CD8-positive, alpha-beta memory T cell (primary cell): ENCODE data around the gene PLEKHA4. TPM values are rescaled to one million over a fixed set of nuclear protein-coding genes. Genes with fewer than 3 reads are reported as not detected.

ENCODE experiments used
- CTCF ChIA-PET: fragments of 350-600 bp; sonication (Branson Sonifier 250); formaldehyde crosslinking; loops from one replicate; lab custom pipeline; 2021; ENCODE audit warnings: antibody characterized with exemption; lab: Charles Lee
- POLR2A ChIA-PET: fragments of 350-600 bp; sonication (Branson Sonifier 250); formaldehyde crosslinking; loops from one replicate; lab custom pipeline; 2021; ENCODE audit warnings: antibody characterized with exemption; lab: Charles Lee
- DNase-seq, 5 donors: peaks; one replicate each; pipeline versions ENCODE4 v3.0.0 to v3.0.0-alpha.2; 2020 to 2022; ENCODE audit warnings: mixed read lengths in 1 of 5
- H3K27ac ChIP-seq: one replicate; pipeline ENCODE4 v1.7.0; 2013; ENCODE audit warnings: low read depth, mild to moderate bottlenecking, low read length, moderate library complexity
- H3K27me3 ChIP-seq: 2 replicates; pipeline ENCODE4 v1.7.0; 2013; ENCODE audit warnings: low read length, mild to moderate bottlenecking; ENCODE audit not compliant: insufficient read depth, poor library complexity, severe bottlenecking
- H3K36me3 ChIP-seq: 2 replicates; pipeline ENCODE4 v1.7.0; 2013; ENCODE audit warnings: mild to moderate bottlenecking, low read length, moderate library complexity; ENCODE audit not compliant: insufficient read depth
- H3K4me1 ChIP-seq: 2 replicates; pipeline ENCODE4 v1.7.0; 2013; ENCODE audit warnings: mild to moderate bottlenecking, low read length, moderate library complexity; ENCODE audit not compliant: insufficient read depth
- H3K4me3 ChIP-seq: 2 replicates; pipeline ENCODE4 v1.7.0; 2013; ENCODE audit warnings: mild to moderate bottlenecking, low read length
- H3K9me3 ChIP-seq: 2 replicates; pipeline ENCODE4 v1.7.0; 2013; ENCODE audit warnings: mild to moderate bottlenecking, low read length
- H3K27ac Mint-ChIP-seq, 8 donors: one replicate each; pipeline ENCODE4 v1.8.0; 2020 to 2021; ENCODE audit warnings: mixed read lengths in 8 of 8, mild to moderate bottlenecking in 6 of 8, inconsistent platforms in 3 of 8, moderate library complexity in 3 of 8
- H3K27me3 Mint-ChIP-seq, 2 donors: one replicate each; pipeline ENCODE4 v1.8.0; 2020 to 2021; ENCODE audit warnings: mixed read lengths in 2 of 2, mild to moderate bottlenecking in 1 of 2, moderate library complexity in 1 of 2
- H3K36me3 Mint-ChIP-seq, 3 donors: one replicate each; pipeline ENCODE4 v1.8.0; 2020 to 2021; ENCODE audit warnings: mixed read lengths in 3 of 3, inconsistent platforms in 1 of 3, mild to moderate bottlenecking in 1 of 3
- H3K4me1 Mint-ChIP-seq, 3 donors: one replicate each; pipeline ENCODE4 v1.8.0; 2020 to 2021; ENCODE audit warnings: mixed read lengths in 3 of 3, inconsistent platforms in 1 of 3, mild to moderate bottlenecking in 1 of 3
- H3K4me3 Mint-ChIP-seq, 7 donors: one replicate each; pipeline ENCODE4 v1.8.0; 2020 to 2021; ENCODE audit warnings: mixed read lengths in 7 of 7, mild to moderate bottlenecking in 6 of 7, moderate library complexity in 4 of 7, inconsistent platforms in 2 of 7
- H3K9me3 Mint-ChIP-seq, 5 donors: one replicate each; pipeline ENCODE4 v1.8.0; 2020 to 2022; ENCODE audit warnings: mixed read lengths in 5 of 5, mild to moderate bottlenecking in 3 of 5, moderate library complexity in 2 of 5, inconsistent platforms in 1 of 5
- polyA plus RNA-seq: library from polyadenylated mRNA; unstranded; fragments of 300-500 nt; fragmentation: Illumina TruSeq; gene quantifications from one replicate; pipeline ENCODE4 v1.2.3, GENCODE V29; 2021
- total RNA-seq, 2 experiments: library from RNA; stranded (reverse); gene quantifications; one replicate each; pipeline ENCODE4 v1.2.3, GENCODE V29; 2021

The PLEKHA4 gene
- total and polyA plus RNA-seq, 3 experiments from 2014 or later: 2.5 to 4.1 (median 2.7) TPM

DNA sequence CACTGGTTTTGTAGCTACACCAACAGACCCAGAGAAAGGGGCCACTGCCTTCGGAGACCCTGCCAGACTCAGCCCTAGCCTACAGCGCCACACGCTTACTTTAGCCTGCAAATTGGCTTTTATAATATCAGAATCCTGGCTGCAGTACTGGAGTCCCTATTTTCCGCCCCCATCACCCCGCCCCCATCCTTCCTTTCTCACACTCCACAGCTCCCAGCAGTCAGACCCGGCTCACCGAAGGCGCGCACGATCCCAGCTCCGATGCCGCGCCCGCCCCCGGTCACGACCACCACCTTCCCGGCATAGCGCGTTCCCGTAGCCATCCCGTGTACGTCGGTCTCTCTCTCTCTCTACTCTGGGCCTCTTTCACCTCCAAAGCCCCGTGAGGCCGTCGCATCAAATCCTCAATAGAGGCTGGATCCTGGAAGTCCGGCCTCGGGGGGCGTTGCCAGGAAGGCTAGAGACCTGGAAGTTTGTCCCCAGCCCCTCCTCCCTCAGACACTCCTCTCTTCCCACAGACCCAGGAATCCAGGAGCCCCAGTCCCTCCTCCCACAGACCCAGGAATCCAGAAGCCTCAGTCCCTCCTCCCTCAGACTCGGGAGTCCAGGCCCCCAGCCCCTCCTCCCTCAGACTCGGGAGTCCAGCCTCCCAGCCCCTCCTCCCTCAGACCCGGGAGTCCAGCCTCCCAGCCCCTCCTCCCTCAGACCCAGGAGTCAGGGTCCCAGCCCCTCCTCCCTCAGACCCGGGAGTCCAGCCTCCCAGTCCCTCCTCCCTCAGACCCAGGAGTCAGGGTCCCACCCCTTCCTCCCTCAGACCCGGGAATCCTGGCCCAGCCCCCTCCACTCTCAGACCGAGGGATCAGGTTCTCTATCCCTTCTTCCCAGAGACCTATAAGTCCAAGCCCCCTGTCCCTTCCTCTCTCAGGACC, 32.1 kb downstream of the PLEKHA4 start, which contains the start of gene HSD17B14:
Gene HSD17B14, minus strand, starts transcription at position 403 of the 929 bp plus-strand sequence. Its CDS starts 80 bp downstream, at position 323.
- ChIA-PET CTCF (interaction anchor here (0.7 to 2.2 kb wide), 17 partner anchors 9 to 191 kb away, joined by 3 to 27 read pairs (median 3); partner anchors contain the start of genes BCAT2, CA11, GYS1 and RUVBL2), POLR2A (interaction anchor here (0.6 to 1.2 kb wide), 2 partner anchors 191 to 883 kb away, joined by 3 to 5 read pairs; no protein-coding TSS in a partner anchor)
- no peaks in the 10 kb centered on the region for H3K9me3 ChIP-seq
- Mint-ChIP-seq H3K4me3 (peak within 1 kb of the TSS; percentile 76 to 90 (median 83)), H3K4me1 (peaks cover 17 to 23% (median 23%) of the 10 kb centered on the region in 3 donors), H3K9me3 (no peaks in the 10 kb centered on the region), H3K27me3 (peaks cover 11 to 17% of the 10 kb centered on the region in 2 donors), H3K27ac (peak within 1 kb of the TSS in 7 of 8 donors; percentile 28 to 95 (median 87)), H3K36me3 (no peaks in the 10 kb centered on the region)
- no peaks in the 10 kb centered on the region for H3K36me3 ChIP-seq
- H3K4me1 ChIP-seq: peaks cover 23% of the 10 kb centered on the region
- H3K4me3 ChIP-seq: peak within 1 kb of the TSS; percentile 66
- peak within 1 kb of the TSS; percentile 53 for H3K27ac ChIP-seq
- DNase-seq: no peak
- peaks cover 8% of the 10 kb centered on the region for H3K27me3 ChIP-seq

DNA sequence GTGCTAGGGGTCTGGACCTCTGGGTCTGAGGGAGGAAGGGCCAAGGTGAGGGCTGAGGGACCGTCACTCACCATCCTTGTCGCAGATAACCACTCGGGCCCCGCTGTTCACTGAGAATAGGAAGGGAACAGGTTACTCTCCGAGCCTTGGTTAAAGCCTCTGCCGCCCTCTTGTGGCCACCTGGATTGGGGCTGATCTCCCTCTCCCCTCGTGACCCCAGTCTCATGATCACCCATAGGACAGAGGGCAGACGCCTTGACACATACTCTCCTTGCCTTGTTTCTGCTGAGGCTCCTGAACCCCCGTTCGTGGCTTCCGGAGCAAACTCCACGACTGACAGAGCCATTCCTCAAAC, 32.7 kb downstream of the PLEKHA4 start:
- H3K27ac ChIP-seq: peak overlapping the region; percentile 53
- H3K27me3 Mint-ChIP-seq: peaks cover 11 to 17% of the 10 kb centered on the region in 2 donors
- H3K9me3 Mint-ChIP-seq: no peaks in the 10 kb centered on the region

DNA sequence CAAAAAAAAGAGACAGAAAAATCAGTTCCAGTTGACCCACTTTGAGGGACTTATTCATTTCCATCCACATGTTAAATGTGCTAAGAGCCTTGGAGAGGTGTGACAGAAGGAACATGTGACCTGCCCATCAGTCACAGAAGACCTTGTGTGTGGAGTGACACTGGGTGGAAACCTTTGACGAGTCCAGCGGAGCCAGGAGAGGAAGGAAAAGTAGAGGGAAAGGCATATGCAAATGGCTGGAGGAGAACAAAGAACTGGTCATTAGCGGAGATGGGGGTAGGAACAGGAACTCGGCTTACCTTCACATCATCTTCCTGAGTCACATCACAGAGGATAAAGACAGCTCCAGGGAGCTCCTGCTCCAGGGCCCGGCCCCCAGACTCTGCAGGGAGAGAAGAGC, 34.4 kb downstream of the PLEKHA4 start:
- Histone ChIP-seq H3K27ac (no peak overlapping the region), H3K9me3 (no peaks in the 10 kb centered on the region), H3K4me1 (peaks cover 23% of the 10 kb centered on the region), H3K36me3 (no peaks in the 10 kb centered on the region), H3K27me3 (peaks cover 8% of the 10 kb centered on the region), H3K4me3 (no peak overlapping the region)
- H3K4me1 Mint-ChIP-seq: peaks cover 17 to 23% (median 23%) of the 10 kb centered on the region in 3 donors
- peak overlapping the region in 1 of 8 donors; percentile 86 for H3K27ac Mint-ChIP-seq
- no peak for DNase-seq
- H3K27me3 Mint-ChIP-seq: peaks cover 11 to 17% of the 10 kb centered on the region in 2 donors
- CTCF ChIA-PET: interaction anchor here (1.2 to 2.4 kb wide), 5 partner anchors 8 to 46 kb away, joined by 3 to 12 read pairs (median 5); no protein-coding TSS in a partner anchor
- no peaks in the 10 kb centered on the region for H3K9me3 Mint-ChIP-seq
- POLR2A ChIA-PET: no interaction called here
- peak overlapping the region in 2 of 7 donors; percentile 13 to 84 for H3K4me3 Mint-ChIP-seq
- no peaks in the 10 kb centered on the region for H3K36me3 Mint-ChIP-seq

More for the DNA sequence above, 32.7 kb downstream of the PLEKHA4 start:
- H3K4me3 ChIP-seq: peak overlapping the region; percentile 66
- peaks cover 17 to 23% (median 23%) of the 10 kb centered on the region in 3 donors for H3K4me1 Mint-ChIP-seq
- H3K36me3 Mint-ChIP-seq: no peaks in the 10 kb centered on the region
- H3K27me3 ChIP-seq: peaks cover 8% of the 10 kb centered on the region
- no peaks in the 10 kb centered on the region for H3K9me3 ChIP-seq
- peak overlapping the region in 6 of 8 donors; percentile 28 to 95 (median 88) for H3K27ac Mint-ChIP-seq
- POLR2A ChIA-PET: interaction anchor here (0.6 kb wide), 1 partner anchor 884 kb away, joined by 5 read pairs; no protein-coding TSS in a partner anchor
- no peaks in the 10 kb centered on the region for H3K36me3 ChIP-seq
- CTCF ChIA-PET: interaction anchor here (0.7 to 2.2 kb wide), 15 partner anchors 9 to 190 kb away, joined by 3 to 27 read pairs (median 3); partner anchors contain the start of genes BCAT2, CA11, GYS1 and RUVBL2
- peaks cover 23% of the 10 kb centered on the region for H3K4me1 ChIP-seq
- peak; percentile 83 to 93 (median 88) for DNase-seq
- peak overlapping the region; percentile 76 to 90 (median 83) for H3K4me3 Mint-ChIP-seq

DNA sequence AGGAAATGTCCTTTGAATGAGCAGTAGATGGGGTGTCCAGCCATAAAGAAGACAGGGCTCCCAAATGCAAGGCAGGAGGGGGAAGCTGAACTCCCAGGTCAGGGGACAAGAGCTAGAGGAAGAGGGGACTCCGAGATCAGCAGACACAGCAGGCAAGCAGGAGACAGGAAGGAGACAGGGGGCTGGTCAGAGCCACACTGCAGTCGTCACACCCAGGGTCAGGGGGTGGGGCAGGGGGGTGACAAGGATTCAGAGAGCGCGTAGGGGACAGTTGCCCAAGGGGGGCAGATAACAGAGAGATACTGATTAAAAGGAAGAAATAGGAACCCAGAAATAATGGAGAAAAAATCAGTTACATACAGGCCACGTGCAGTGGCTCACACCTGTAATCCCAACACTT, 35.4 kb downstream of the PLEKHA4 start:
- POLR2A ChIA-PET: no interaction called here

DNA sequence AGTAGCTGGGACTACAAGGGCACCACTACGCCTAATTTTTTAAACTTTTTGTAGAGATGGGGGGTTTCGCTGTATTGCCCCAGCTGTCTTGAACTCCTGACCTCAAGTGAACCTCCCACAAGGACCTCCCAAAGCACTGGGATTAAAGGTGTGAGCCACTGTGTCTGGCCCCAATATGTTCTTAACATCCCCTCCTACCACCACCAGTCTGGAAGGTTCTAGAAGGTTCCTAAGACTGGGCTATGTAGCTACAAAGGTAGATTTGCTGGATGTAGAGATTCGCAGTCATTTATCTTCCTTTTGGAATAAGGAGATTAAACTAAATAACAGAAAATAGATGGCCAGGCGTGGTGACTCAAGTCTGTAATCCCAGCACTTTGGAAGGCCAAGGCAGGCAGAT, 37.5 kb downstream of the PLEKHA4 start:
- Mint-ChIP-seq H3K9me3 (no peaks in the 10 kb centered on the region), H3K4me1 (peaks cover 5 to 8% (median 6%) of the 10 kb centered on the region in 3 donors), H3K27me3 (peaks cover 6 to 11% of the 10 kb centered on the region in 2 donors), H3K4me3 (no peak overlapping the region), H3K27ac (peak overlapping the region in 1 of 8 donors; percentile 36), H3K36me3 (no peaks in the 10 kb centered on the region)
- no peaks in the 10 kb centered on the region for H3K27me3 ChIP-seq
- ChIA-PET CTCF (interaction anchor here (1.5 to 3.8 kb wide), 3 partner anchors 12 to 42 kb away, joined by 6 to 10 read pairs (median 6); no protein-coding TSS in a partner anchor), POLR2A (no interaction called here)
- peaks cover 8% of the 10 kb centered on the region for H3K4me1 ChIP-seq
- no peaks in the 10 kb centered on the region for H3K36me3 ChIP-seq
- H3K9me3 ChIP-seq: no peaks in the 10 kb centered on the region
- no peak overlapping the region for H3K27ac ChIP-seq
- no peak for DNase-seq
- H3K4me3 ChIP-seq: no peak overlapping the region

More for the DNA sequence above, 35.4 kb downstream of the PLEKHA4 start:
- H3K4me3 ChIP-seq: no peak overlapping the region
- H3K27ac Mint-ChIP-seq: no peak overlapping the region
- H3K36me3 ChIP-seq: no peaks in the 10 kb centered on the region
- DNase-seq: no peak
- H3K27me3 ChIP-seq: peaks cover 8% of the 10 kb centered on the region
- H3K9me3 Mint-ChIP-seq: no peaks in the 10 kb centered on the region
- no peaks in the 10 kb centered on the region for H3K9me3 ChIP-seq
- peaks cover 23% of the 10 kb centered on the region for H3K4me1 ChIP-seq
- H3K4me1 Mint-ChIP-seq: peaks cover 17 to 21% (median 20%) of the 10 kb centered on the region in 3 donors
- no peaks in the 10 kb centered on the region for H3K36me3 Mint-ChIP-seq
- CTCF ChIA-PET: interaction anchor here (1.0 to 2.4 kb wide), 6 partner anchors 9 to 45 kb away, joined by 3 to 12 read pairs (median 4); no protein-coding TSS in a partner anchor
- H3K27ac ChIP-seq: no peak overlapping the region
- no peak overlapping the region for H3K4me3 Mint-ChIP-seq
- H3K27me3 Mint-ChIP-seq: peaks cover 11 to 17% of the 10 kb centered on the region in 2 donors

DNA sequence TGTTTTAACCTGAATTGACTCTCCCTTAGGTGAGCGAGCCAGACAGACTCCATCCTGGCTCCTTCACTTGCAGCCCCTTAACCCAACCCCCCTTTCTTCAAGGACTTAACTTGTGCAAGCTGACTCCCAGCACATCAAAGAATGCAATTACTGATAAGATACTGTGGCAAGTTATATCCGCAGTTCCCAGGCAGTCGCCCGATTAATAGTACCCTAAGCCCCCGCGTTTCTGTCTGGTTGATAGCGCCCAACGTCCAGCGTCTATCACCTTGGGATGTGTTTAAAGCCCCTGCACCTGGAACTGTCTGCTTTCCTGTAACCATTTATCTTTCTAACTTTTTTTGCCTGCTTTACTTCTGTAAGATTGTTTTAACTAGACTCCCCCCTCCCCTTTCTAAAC, 38.3 kb downstream of the PLEKHA4 start:
- Mint-ChIP-seq H3K27ac (peak overlapping the region in 2 of 8 donors; percentile 37 to 70), H3K4me1 (peaks cover 0 to 2% (median 0%) of the 10 kb centered on the region in 3 donors), H3K36me3 (no peaks in the 10 kb centered on the region), H3K27me3 (peaks cover 4 to 6% of the 10 kb centered on the region in 2 donors), H3K9me3 (no peaks in the 10 kb centered on the region), H3K4me3 (no peak overlapping the region)
- no peak for DNase-seq
- POLR2A ChIA-PET: no interaction called here
- Histone ChIP-seq H3K36me3 (no peaks in the 10 kb centered on the region), H3K4me3 (no peak overlapping the region), H3K4me1 (no peaks in the 10 kb centered on the region), H3K9me3 (no peaks in the 10 kb centered on the region), H3K27ac (no peak overlapping the region), H3K27me3 (no peaks in the 10 kb centered on the region)
- CTCF ChIA-PET: interaction anchor here (1.5 to 3.8 kb wide), 2 partner anchors 35 to 42 kb away, joined by 6 to 10 read pairs; no protein-coding TSS in a partner anchor

DNA sequence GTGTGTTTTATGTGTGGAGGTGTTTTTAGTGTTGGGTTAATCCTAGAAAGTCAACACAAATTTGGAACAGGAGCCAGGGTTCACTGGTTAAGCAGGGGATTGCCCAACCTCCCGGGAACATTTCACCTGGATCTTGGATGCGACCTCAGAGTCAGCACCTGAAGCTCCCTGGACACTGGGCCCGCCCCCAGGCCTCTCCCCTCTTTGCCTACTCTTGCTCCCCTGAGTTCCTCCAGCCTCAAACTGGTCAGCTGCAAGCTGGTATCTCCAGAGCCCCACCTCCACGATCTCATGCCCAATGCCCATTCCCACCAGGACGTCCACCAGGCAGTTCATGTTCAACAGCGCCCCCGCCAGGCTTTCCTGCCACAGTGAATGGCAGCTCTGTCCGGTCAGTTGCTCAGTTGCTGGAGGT, 41.8 kb downstream of the PLEKHA4 start:
- Mint-ChIP-seq H3K27me3 (no peaks in the 10 kb centered on the region), H3K36me3 (no peaks in the 10 kb centered on the region), H3K4me1 (no peaks in the 10 kb centered on the region), H3K9me3 (no peaks in the 10 kb centered on the region), H3K27ac (no peak overlapping the region), H3K4me3 (no peak overlapping the region)
- Histone ChIP-seq H3K27ac (no peak overlapping the region), H3K36me3 (no peaks in the 10 kb centered on the region), H3K27me3 (no peaks in the 10 kb centered on the region), H3K9me3 (no peaks in the 10 kb centered on the region), H3K4me1 (no peaks in the 10 kb centered on the region), H3K4me3 (no peak overlapping the region)
- ChIA-PET CTCF (interaction anchor here (1.2 to 3.2 kb wide), 2 partner anchors 16 to 31 kb away, joined by 3 to 14 read pairs; no protein-coding TSS in a partner anchor), POLR2A (interaction anchor here (1.2 kb wide), 1 partner anchor 39 kb away, joined by 5 read pairs; no protein-coding TSS in a partner anchor)
- no peak for DNase-seq
